ENCODE measurements around the gene OR10K1. TPM values are rescaled to one million over a fixed set of nuclear protein-coding genes. Genes with fewer than 3 reads are reported as not detected.

Gene OR10K1, protein sequence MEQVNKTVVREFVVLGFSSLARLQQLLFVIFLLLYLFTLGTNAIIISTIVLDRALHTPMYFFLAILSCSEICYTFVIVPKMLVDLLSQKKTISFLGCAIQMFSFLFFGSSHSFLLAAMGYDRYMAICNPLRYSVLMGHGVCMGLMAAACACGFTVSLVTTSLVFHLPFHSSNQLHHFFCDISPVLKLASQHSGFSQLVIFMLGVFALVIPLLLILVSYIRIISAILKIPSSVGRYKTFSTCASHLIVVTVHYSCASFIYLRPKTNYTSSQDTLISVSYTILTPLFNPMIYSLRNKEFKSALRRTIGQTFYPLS
- not detected in 2 replicates for total RNA-seq

DNA sequence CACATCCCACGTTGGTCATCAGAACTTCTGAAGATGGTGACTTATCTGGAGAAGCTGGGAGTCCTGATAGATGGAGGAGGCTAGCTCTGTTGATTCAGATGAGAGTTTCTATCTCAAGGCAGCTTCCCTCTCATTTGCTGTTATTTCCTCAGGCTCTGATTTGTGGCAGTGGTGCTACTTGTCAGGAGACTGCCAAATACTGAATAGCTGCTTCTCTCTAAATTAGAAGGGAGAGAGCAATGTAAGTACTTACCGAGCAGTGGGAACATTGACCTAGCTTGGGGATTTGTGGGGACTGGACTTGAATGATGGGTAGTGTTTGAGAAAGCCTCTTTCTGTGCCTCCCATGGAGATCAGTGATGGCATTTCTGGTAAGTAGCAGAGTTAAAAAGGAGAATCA is at the start of gene OR10K1:
TSS of gene OR10K1 (plus strand) at position 301 of the 400 bp plus-strand sequence. CDS start 3,728 bp downstream, outside the sequence.

GRCh38 chr1:158426137-158426536 is 35.5 kb upstream of the OR10K1 start, which contains the start of gene OR10K2:
OR10K2 (minus strand) TSS chr1:158426237; CDS start chr1:158420866, 5,371 bp downstream.

GRCh38 chr1:158471920-158472319 is 10.3 kb downstream of the OR10K1 start, which contains the start of gene OR10R2:
OR10R2 (plus strand) TSS chr1:158472220; CDS start chr1:158472326, 106 bp downstream.

Other genes starting within 250 kb of the OR10K1 start
- gene CD1A, start 207.4 kb upstream of the OR10K1 start, total RNA-seq, result not detected in 2 replicates
- not detected in 2 replicates for gene CD1C, start 171.9 kb upstream of the OR10K1 start, total RNA-seq
- gene CD1B, start 130.3 kb upstream of the OR10K1 start, total RNA-seq, result not detected in 2 replicates
- gene CD1E, start 107.9 kb upstream of the OR10K1 start, total RNA-seq, result not detected in 2 replicates
- not detected in 2 replicates for gene OR10T2, start 62.4 kb upstream of the OR10K1 start, total RNA-seq
- gene OR10K2, start 35.6 kb upstream of the OR10K1 start, total RNA-seq, result not detected in 2 replicates
- not detected in 2 replicates for gene OR10R2, start 10.4 kb downstream of the OR10K1 start, total RNA-seq
- gene OR6Y1, start 92.6 kb downstream of the OR10K1 start, total RNA-seq, result not detected in 2 replicates
- not detected in 2 replicates for gene OR6P1, start 108.7 kb downstream of the OR10K1 start, total RNA-seq
- not detected in 2 replicates for gene OR10X1, start 118.1 kb downstream of the OR10K1 start, total RNA-seq
- not detected in 2 replicates for gene OR10Z1, start 143.4 kb downstream of the OR10K1 start, total RNA-seq
- gene SPTA1, start 224.9 kb downstream of the OR10K1 start, total RNA-seq, result under 0.01 and 0.12 TPM in 2 replicates
- gene OR6K2, start 238.8 kb downstream of the OR10K1 start, total RNA-seq, result not detected in 2 replicates